GM12878 (cell line): ENCODE results near the gene MRTFA.
"Not testable (repeated sequence)": the region's sequence is repeated elsewhere in the genome, so short reads cannot be mapped to it uniquely, and the experiment has no call there.

Experiments used
- CHD2 ChIP-seq: IDR thresholded peaks from 2 replicates; pipeline ENCODE4 v1.6.1; 2011; ENCODE audit warnings: low read depth, low read length, improper control_type of control experiment, borderline replicate concordance
- CREB1 ChIP-seq: IDR thresholded peaks from 2 replicates; pipeline ENCODE4 v1.6.1; 2012; ENCODE audit warnings: low read depth, mild to moderate bottlenecking, inconsistent platforms
- MLLT1 ChIP-seq: fragments of 450-650 bp; IDR thresholded peaks from 2 replicates; pipeline ENCODE4 v1.6.1; 2016; ENCODE audit warnings: mild to moderate bottlenecking
- MTA2 ChIP-seq: fragments of 450-650 bp; IDR thresholded peaks from 2 replicates; pipeline ENCODE4 v1.6.1; 2016; ENCODE audit warnings: low read depth, mild to moderate bottlenecking, moderate library complexity
- PAX5 ChIP-seq: IDR thresholded peaks from 2 replicates; pipeline ENCODE4 v1.6.1; 2011; ENCODE audit warnings: low read depth, low read length, borderline replicate concordance
- POLR2A ChIP-seq: IDR thresholded peaks from 2 replicates; pipeline ENCODE4 v1.6.1; 2011; ENCODE audit warnings: low read depth, mild to moderate bottlenecking, low read length
- POLR2AphosphoS5 ChIP-seq: IDR thresholded peaks from 2 replicates; pipeline ENCODE4 v1.6.1; 2011; ENCODE audit warnings: mild to moderate bottlenecking, low read length, inconsistent platforms
- RAD21 ChIP-seq: IDR thresholded peaks from 2 replicates; pipeline ENCODE4 v1.6.1; 2011; ENCODE audit warnings: mild to moderate bottlenecking, low read depth, low read length, moderate library complexity; ENCODE audit not compliant: insufficient read depth
- STAT1 ChIP-seq: fragments of 450-650 bp; conservative IDR thresholded peaks from 2 replicates; pipeline ENCODE4 v1.6.1; 2014; ENCODE audit warnings: antibody characterized with exemption, mild to moderate bottlenecking
- TAF1 ChIP-seq: IDR thresholded peaks from 2 replicates; pipeline ENCODE4 v1.6.1; 2011; ENCODE audit warnings: mild to moderate bottlenecking, low read depth, low read length, borderline replicate concordance
- USF2 ChIP-seq: IDR thresholded peaks from 2 replicates; pipeline ENCODE4 v1.6.1; 2011; ENCODE audit warnings: low read depth, low read length, improper control_type of control experiment, borderline replicate concordance
- TF ChIP-seq, protein P1 (sequence below), 3 experiments: IDR thresholded peaks in 2 of 3; conservative IDR thresholded peaks in 1 of 3; 2 replicates each; pipeline ENCODE4 v1.5.1; 2011; ENCODE audit warnings: low read depth in 3 of 3, low read length in 3 of 3, mild to moderate bottlenecking in 3 of 3, control low read depth in 2 of 3, moderate library complexity in 2 of 3, inconsistent platforms in 1 of 3, mixed read lengths in 1 of 3; ENCODE audit not compliant: control insufficient read depth in 2 of 3, insufficient read depth in 1 of 3; ENCODE audit errors: extremely low read depth in 1 of 3
- TF ChIP-seq, protein P2 (sequence below): IDR thresholded peaks from 2 replicates; pipeline ENCODE4 v1.6.1; 2012; ENCODE audit warnings: low read depth, low read length, improper control_type of control experiment
- TF ChIP-seq, protein P3 (sequence below): fragments of 450-650 bp; IDR thresholded peaks from 2 replicates; pipeline ENCODE4 v1.6.1; 2014; ENCODE audit warnings: mild to moderate bottlenecking

DNA sequence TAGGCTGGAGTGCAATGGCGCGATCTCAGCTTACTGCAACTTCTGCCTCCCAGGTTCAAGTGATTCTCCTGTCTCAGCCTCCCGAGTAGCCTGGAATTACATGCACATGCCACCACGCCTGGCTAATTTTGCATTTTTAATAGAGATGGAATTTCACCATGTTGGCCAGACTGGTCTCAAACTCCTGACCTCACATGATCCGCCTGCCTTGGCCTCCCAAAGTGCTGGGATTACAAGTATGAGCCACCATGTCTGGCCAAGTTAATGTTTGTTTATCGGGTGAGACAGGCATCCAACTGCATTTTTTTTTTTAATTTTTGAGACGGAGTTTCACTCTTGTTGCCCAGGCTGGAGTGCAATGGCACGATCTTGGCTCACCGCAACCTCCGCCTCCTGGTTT is 20.1 kb upstream of the MRTFA start:
- TF ChIP-seq, protein P1, sequence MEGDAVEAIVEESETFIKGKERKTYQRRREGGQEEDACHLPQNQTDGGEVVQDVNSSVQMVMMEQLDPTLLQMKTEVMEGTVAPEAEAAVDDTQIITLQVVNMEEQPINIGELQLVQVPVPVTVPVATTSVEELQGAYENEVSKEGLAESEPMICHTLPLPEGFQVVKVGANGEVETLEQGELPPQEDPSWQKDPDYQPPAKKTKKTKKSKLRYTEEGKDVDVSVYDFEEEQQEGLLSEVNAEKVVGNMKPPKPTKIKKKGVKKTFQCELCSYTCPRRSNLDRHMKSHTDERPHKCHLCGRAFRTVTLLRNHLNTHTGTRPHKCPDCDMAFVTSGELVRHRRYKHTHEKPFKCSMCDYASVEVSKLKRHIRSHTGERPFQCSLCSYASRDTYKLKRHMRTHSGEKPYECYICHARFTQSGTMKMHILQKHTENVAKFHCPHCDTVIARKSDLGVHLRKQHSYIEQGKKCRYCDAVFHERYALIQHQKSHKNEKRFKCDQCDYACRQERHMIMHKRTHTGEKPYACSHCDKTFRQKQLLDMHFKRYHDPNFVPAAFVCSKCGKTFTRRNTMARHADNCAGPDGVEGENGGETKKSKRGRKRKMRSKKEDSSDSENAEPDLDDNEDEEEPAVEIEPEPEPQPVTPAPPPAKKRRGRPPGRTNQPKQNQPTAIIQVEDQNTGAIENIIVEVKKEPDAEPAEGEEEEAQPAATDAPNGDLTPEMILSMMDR (IDR thresholded peaks at IDR 0.05 in 2 of 3, conservative IDR thresholded peaks at IDR 0.05 in 1 of 3; ENCODE audit: control insufficient read depth in 2 of 3, extremely low read depth in 1 of 3, insufficient read depth in 1 of 3, low read depth in 3 of 3, low read length in 3 of 3), result not testable (repeated sequence)
- TF ChIP-seq, protein P2, sequence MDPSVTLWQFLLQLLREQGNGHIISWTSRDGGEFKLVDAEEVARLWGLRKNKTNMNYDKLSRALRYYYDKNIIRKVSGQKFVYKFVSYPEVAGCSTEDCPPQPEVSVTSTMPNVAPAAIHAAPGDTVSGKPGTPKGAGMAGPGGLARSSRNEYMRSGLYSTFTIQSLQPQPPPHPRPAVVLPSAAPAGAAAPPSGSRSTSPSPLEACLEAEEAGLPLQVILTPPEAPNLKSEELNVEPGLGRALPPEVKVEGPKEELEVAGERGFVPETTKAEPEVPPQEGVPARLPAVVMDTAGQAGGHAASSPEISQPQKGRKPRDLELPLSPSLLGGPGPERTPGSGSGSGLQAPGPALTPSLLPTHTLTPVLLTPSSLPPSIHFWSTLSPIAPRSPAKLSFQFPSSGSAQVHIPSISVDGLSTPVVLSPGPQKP, result not testable (repeated sequence)
- not testable (repeated sequence) for TF ChIP-seq STAT1, USF2, POLR2A, MTA2, MLLT1, CREB1, TAF1, PAX5, POLR2AphosphoS5, RAD21, CHD2
- TF ChIP-seq, protein P3, sequence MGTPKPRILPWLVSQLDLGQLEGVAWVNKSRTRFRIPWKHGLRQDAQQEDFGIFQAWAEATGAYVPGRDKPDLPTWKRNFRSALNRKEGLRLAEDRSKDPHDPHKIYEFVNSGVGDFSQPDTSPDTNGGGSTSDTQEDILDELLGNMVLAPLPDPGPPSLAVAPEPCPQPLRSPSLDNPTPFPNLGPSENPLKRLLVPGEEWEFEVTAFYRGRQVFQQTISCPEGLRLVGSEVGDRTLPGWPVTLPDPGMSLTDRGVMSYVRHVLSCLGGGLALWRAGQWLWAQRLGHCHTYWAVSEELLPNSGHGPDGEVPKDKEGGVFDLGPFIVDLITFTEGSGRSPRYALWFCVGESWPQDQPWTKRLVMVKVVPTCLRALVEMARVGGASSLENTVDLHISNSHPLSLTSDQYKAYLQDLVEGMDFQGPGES, result not testable (repeated sequence)
